Breast epithelium (tissue), 4 donors: ENCODE results near the gene HGS. TPM values are rescaled to one million over a fixed set of nuclear protein-coding genes. Genes with fewer than 3 reads are reported as not detected.
"Not testable (repeated sequence)": the region's sequence is repeated elsewhere in the genome, so short reads cannot be mapped to it uniquely, and the experiment has no call there.

Experiments
- DNase-seq, 2 donors: peaks; one replicate each; pipeline ENCODE4 v3.0.0-alpha.2; 2019; ENCODE audit warnings: low spot score in 2 of 2
- H3K27ac ChIP-seq, 2 donors: fragments of 200-600 bp; sonication (generic) in 1 of 2; one replicate each; pipeline ENCODE4 v1.5.1; 2016 to 2019; ENCODE audit warnings: mild to moderate bottlenecking in 1 of 2
- H3K27me3 ChIP-seq, 2 donors: fragments of 200-600 bp; sonication (generic) in 1 of 2; one replicate each; pipeline versions ENCODE4 v1.5.1 to v1.6.0; 2017 to 2019; ENCODE audit warnings: control low read depth in 1 of 2, mild to moderate bottlenecking in 1 of 2
- H3K36me3 ChIP-seq: fragments of 200-600 bp; one replicate; pipeline ENCODE4 v1.5.1; 2019
- H3K4me1 ChIP-seq, 2 donors: fragments of 200-600 bp; sonication (generic); one replicate each; pipeline ENCODE4 v1.5.1; 2016 to 2019; ENCODE audit warnings: control low read depth in 1 of 2
- H3K4me3 ChIP-seq, 3 donors: fragments of 200-600 bp; sonication (generic); 1 replicate in 2 of 3; 2 replicates in 1 of 3; pipeline ENCODE4 v1.5.1; 2016 to 2019; ENCODE audit warnings: mild to moderate bottlenecking in 3 of 3, moderate library complexity in 2 of 3
- H3K9me3 ChIP-seq, 2 donors: fragments of 200-600 bp; sonication (generic) in 1 of 2; one replicate each; pipeline ENCODE4 v1.5.1; 2016 to 2019; ENCODE audit warnings: control low read depth in 1 of 2
- CTCF ChIP-seq, 3 donors: fragments of 450-650 bp; IDR thresholded peaks; one replicate each; pipeline ENCODE4 v1.5.1; 2016 to 2017; ENCODE audit warnings: antibody characterized with exemption in 3 of 3, mild to moderate bottlenecking in 3 of 3, moderate library complexity in 3 of 3
- POLR2A ChIP-seq: fragments of 450-650 bp; IDR thresholded peaks from one replicate; pipeline ENCODE4 v1.6.1; 2016; ENCODE audit warnings: antibody characterized with exemption, mild to moderate bottlenecking, moderate library complexity
- POLR2AphosphoS5 ChIP-seq, 3 donors: sonication (generic); formaldehyde crosslinking; IDR thresholded peaks; one replicate each; pipeline ENCODE4 v1.6.1; 2017; ENCODE audit warnings: antibody characterized with exemption in 3 of 3
- intact Hi-C: fragments of 100-400 bp; cut with DNase I; formaldehyde crosslinking; loops from one replicate; pipeline ENCODE4 v1.15.1; 2023; ENCODE audit warnings: low total_unique reads
- total RNA-seq, 3 donors: library from RNA; depleted of rRNA; stranded (reverse); fragments of >200 nt; gene quantifications; one replicate each; pipeline ENCODE4 v1.1.0, GENCODE V29; 2016

The HGS gene
- total RNA-seq, 3 donors from 2014 or later = 61.0 to 75.0 (median 64.6) TPM

GRCh38 chr17:81735264-81736102 is 51.7 kb downstream of the HGS start:
- peak overlapping the region; percentile 2 to 36 for H3K27ac ChIP-seq
- no peak for TF ChIP-seq POLR2A
- no peak for TF ChIP-seq CTCF (IDR thresholded peaks at IDR 0.05)
- no peak for TF ChIP-seq POLR2AphosphoS5 (IDR thresholded peaks at IDR 0.05)
- H3K4me3 ChIP-seq = peak overlapping the region; percentile 4 to 58 (median 39)

GRCh38 chr17:81737947-81738800 is 54.4 kb downstream of the HGS start:
- TF ChIP-seq POLR2AphosphoS5 (IDR thresholded peaks at IDR 0.05) (no peak), POLR2A (no peak), CTCF (IDR thresholded peaks at IDR 0.05) (no peak)
- no peak overlapping the region for H3K27ac ChIP-seq
- H3K4me1 ChIP-seq = no peaks in the 10 kb centered on the region
- H3K4me3 ChIP-seq = no peak overlapping the region
- H3K9me3 ChIP-seq = no peaks in the 10 kb centered on the region
- intact Hi-C loops = no loop called here
- peaks cover 0 to 4% of the 10 kb centered on the region in 2 donors for H3K27me3 ChIP-seq
- DNase-seq = no peak
- no peaks in the 10 kb centered on the region for H3K36me3 ChIP-seq

More at GRCh38 chr17:81735264-81736102, 51.7 kb downstream of the HGS start:
- Histone ChIP-seq H3K4me1 (no peaks in the 10 kb centered on the region), H3K27me3 (peaks cover 0 to 3% of the 10 kb centered on the region in 2 donors), H3K9me3 (no peaks in the 10 kb centered on the region), H3K36me3 (no peaks in the 10 kb centered on the region)
- DNase-seq = no peak
- intact Hi-C loops = no loop called here

- H3K27me3 ChIP-seq = peaks cover 0 to 4% of the 10 kb centered on the region in 2 donors
- H3K27ac ChIP-seq = no peak overlapping the region
- H3K9me3 ChIP-seq = no peaks in the 10 kb centered on the region
- H3K4me1 ChIP-seq = no peaks in the 10 kb centered on the region
- no peak overlapping the region for H3K4me3 ChIP-seq
- intact Hi-C loops = no loop called here
- no peaks in the 10 kb centered on the region for H3K36me3 ChIP-seq
- no peak for DNase-seq
- TF ChIP-seq CTCF (IDR thresholded peaks at IDR 0.05) (no peak), POLR2AphosphoS5 (IDR thresholded peaks at IDR 0.05) (no peak), POLR2A (no peak)
Observed at GRCh38 chr17:81738801-81739393, 55.1 kb downstream of the HGS start.

GRCh38 chr17:81739593-81739992 is 55.8 kb downstream of the HGS start:
- H3K27me3 ChIP-seq, H3K4me1 ChIP-seq, H3K27ac ChIP-seq, H3K9me3 ChIP-seq, intact Hi-C loops, H3K4me3 ChIP-seq, DNase-seq, H3K36me3 ChIP-seq: not testable (repeated sequence)

- Histone ChIP-seq H3K4me3 (no peak overlapping the region), H3K9me3 (no peaks in the 10 kb centered on the region), H3K27ac (no peak overlapping the region), H3K4me1 (no peaks in the 10 kb centered on the region), H3K36me3 (no peaks in the 10 kb centered on the region), H3K27me3 (peaks cover 0 to 4% of the 10 kb centered on the region in 2 donors)
- no peak for DNase-seq
- TF ChIP-seq CTCF (IDR thresholded peaks at IDR 0.05) = no peak
- TF ChIP-seq POLR2AphosphoS5 (IDR thresholded peaks at IDR 0.05) = no peak
- no peak for TF ChIP-seq POLR2A
- intact Hi-C loops = no loop called here
Observed at GRCh38 chr17:81740395-81740961, 56.7 kb downstream of the HGS start.
